Measurements from ENCODE around the gene JAKMIP3.

Gene JAKMIP3

DNA sequence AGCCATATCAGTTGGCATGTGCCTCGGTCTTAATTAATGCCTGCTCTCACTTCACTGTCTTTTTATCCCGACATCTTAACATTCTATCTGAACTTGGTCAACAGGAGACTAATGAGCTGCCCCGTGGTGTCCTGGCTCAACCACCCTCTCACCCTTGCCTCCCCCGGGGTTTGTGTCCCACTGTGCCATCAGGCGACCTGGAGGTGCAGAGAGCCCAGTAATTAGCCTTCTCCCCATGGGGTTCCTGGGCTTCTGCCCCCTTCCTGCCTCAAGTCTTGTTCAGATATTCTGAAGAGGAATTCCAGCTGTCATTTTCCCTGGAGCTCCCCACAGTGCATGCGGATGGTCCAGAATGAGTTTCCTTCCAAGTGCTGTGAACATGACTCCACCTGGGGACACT, 10.1 kb upstream of the JAKMIP3 start:
- peaks cover 32% of the 10 kb centered on the region for H3K27me3 Mint-ChIP-seq (ENCODE audit: low read depth, poor library complexity)
- DNase-seq: no peak
- TF ChIP-seq, protein P1, sequence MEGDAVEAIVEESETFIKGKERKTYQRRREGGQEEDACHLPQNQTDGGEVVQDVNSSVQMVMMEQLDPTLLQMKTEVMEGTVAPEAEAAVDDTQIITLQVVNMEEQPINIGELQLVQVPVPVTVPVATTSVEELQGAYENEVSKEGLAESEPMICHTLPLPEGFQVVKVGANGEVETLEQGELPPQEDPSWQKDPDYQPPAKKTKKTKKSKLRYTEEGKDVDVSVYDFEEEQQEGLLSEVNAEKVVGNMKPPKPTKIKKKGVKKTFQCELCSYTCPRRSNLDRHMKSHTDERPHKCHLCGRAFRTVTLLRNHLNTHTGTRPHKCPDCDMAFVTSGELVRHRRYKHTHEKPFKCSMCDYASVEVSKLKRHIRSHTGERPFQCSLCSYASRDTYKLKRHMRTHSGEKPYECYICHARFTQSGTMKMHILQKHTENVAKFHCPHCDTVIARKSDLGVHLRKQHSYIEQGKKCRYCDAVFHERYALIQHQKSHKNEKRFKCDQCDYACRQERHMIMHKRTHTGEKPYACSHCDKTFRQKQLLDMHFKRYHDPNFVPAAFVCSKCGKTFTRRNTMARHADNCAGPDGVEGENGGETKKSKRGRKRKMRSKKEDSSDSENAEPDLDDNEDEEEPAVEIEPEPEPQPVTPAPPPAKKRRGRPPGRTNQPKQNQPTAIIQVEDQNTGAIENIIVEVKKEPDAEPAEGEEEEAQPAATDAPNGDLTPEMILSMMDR (IDR thresholded peaks at IDR 0.05): no peak
- no peak overlapping the region for H3K4me3 Mint-ChIP-seq
- peaks cover 6% of the 10 kb centered on the region for H3K36me3 Mint-ChIP-seq (ENCODE audit: low read depth)
- no peak overlapping the region for H3K27ac Mint-ChIP-seq
- peaks cover 6% of the 10 kb centered on the region for H3K4me1 Mint-ChIP-seq
- peaks cover 37% of the 10 kb centered on the region for H3K9me3 Mint-ChIP-seq

GRCh38 chr10:132056663-132057062, 9.1 kb upstream of the JAKMIP3 start:
- H3K27ac Mint-ChIP-seq: no peak overlapping the region
- TF ChIP-seq, protein P1 (IDR thresholded peaks at IDR 0.05): no peak
- no peak overlapping the region for H3K4me3 Mint-ChIP-seq
- no peak for DNase-seq
- H3K4me1 Mint-ChIP-seq: peaks cover 9% of the 10 kb centered on the region
- peaks cover 40% of the 10 kb centered on the region for H3K27me3 Mint-ChIP-seq (ENCODE audit: low read depth, poor library complexity)
- H3K36me3 Mint-ChIP-seq (ENCODE audit: low read depth): peaks cover 6% of the 10 kb centered on the region
- H3K9me3 Mint-ChIP-seq: peaks cover 26% of the 10 kb centered on the region

- Mint-ChIP-seq H3K9me3 (peaks cover 24% of the 10 kb centered on the region), H3K36me3 (ENCODE audit: low read depth) (peaks cover 4% of the 10 kb centered on the region), H3K4me1 (peaks cover 15% of the 10 kb centered on the region), H3K27me3 (ENCODE audit: low read depth, poor library complexity) (peaks cover 45% of the 10 kb centered on the region), H3K27ac (no peak overlapping the region), H3K4me3 (no peak overlapping the region)
- DNase-seq: no peak
- TF ChIP-seq, protein P1 (IDR thresholded peaks at IDR 0.05): no peak
These were observed 8.5 kb upstream of the JAKMIP3 start for GRCh38 chr10:132057191-132057681.

GRCh38 chr10:132058111-132058745, 7.5 kb upstream of the JAKMIP3 start:
- TF ChIP-seq, protein P1 (IDR thresholded peaks at IDR 0.05): no peak
- no peak overlapping the region for H3K27ac Mint-ChIP-seq
- H3K9me3 Mint-ChIP-seq: peaks cover 14% of the 10 kb centered on the region
- no peaks in the 10 kb centered on the region for H3K36me3 Mint-ChIP-seq (ENCODE audit: low read depth)
- no peak for DNase-seq
- H3K27me3 Mint-ChIP-seq (ENCODE audit: low read depth, poor library complexity): peaks cover 42% of the 10 kb centered on the region
- H3K4me1 Mint-ChIP-seq: peaks cover 16% of the 10 kb centered on the region
- no peak overlapping the region for H3K4me3 Mint-ChIP-seq

GRCh38 chr10:132058793-132059759, 6.7 kb upstream of the JAKMIP3 start:
- Mint-ChIP-seq H3K4me1 (peaks cover 16% of the 10 kb centered on the region), H3K36me3 (ENCODE audit: low read depth) (no peaks in the 10 kb centered on the region), H3K27ac (no peak overlapping the region), H3K9me3 (peaks cover 5% of the 10 kb centered on the region), H3K4me3 (no peak overlapping the region), H3K27me3 (ENCODE audit: low read depth, poor library complexity) (peaks cover 39% of the 10 kb centered on the region)
- DNase-seq: no peak
- TF ChIP-seq, protein P1 (IDR thresholded peaks at IDR 0.05): no peak
